LNCAP (cell line): ENCODE data around the gene BNIP5.

ENCODE experiments used
- CTCF ChIP-seq: fragments of 450-650 bp; IDR thresholded peaks from 2 replicates; pipeline ENCODE4 v1.5.1; 2017; ENCODE audit warnings: mild to moderate bottlenecking

BNIP5 gene

GRCh38 chr6:36378243-36378920 lies 41.7 kb upstream of the BNIP5 start:
- TF ChIP-seq CTCF = no peak

DNA sequence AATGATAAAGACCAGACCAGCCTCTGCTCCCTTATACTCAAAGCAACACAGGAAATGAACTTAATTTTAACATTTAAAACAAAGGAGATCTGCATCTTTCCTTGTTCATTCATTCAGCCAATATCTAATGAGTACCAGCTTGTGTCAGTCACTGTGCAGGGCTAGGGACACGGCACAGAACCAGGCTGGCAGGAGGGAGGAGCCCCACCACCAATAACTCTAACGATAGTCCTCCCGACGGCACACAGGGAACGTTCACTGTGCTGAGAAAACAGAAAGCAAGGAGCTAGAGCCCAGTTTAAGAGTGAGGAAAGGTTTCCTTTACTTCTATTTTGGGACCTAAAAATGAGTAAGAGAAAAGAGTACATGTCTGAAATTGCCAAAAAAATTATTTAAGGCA lies 40.9 kb upstream of the BNIP5 start:
- TF ChIP-seq CTCF = no peak

DNA sequence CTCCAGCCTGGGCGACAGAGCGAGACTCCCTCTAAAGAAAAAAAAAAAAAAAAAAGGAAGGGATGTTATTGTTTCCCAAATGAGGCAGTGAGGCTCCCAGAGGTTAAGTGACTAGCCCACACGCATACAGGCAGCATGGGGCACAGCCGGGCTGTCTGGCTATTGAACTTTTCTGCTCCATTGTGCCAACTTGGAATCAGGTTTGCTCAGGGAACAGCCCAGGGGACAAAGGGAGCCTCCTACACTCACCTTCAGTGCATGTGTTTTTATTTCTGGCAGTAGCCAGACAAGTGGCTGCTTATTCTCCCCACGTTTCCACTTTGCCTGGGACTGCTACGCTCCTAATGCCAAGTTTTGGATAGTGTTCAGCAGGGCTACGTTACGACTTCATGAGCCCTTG lies 40.1 kb upstream of the BNIP5 start:
- TF ChIP-seq CTCF = no peak

GRCh38 chr6:36376183-36376582 lies 39.5 kb upstream of the BNIP5 start:
- no peak for TF ChIP-seq CTCF

DNA sequence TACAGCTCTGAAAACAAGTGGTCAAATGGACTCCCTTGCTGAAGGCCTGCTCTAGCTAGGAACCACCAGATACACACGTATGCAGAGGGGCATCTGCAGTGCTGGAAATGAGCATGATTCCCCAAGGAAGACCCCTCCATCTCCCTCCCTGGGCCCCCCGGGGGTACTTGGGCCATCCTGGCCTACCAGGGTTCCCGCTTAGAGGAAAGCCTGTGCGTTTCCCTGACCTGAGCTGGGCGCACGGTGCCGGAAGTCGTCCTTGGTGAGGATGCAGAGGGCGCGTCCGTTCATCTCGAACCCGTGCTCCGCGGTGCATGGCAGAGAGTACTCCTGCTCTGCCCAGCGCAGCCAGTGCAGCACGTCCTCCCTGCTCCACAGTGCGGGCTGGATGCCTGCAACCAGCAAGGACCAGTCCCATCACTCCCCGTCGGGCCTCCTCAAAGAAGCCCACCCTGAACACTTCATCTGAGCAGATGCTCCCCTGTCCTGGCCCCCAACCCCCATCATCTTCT lies 39.0 kb upstream of the BNIP5 start:
- TF ChIP-seq CTCF = no peak

DNA sequence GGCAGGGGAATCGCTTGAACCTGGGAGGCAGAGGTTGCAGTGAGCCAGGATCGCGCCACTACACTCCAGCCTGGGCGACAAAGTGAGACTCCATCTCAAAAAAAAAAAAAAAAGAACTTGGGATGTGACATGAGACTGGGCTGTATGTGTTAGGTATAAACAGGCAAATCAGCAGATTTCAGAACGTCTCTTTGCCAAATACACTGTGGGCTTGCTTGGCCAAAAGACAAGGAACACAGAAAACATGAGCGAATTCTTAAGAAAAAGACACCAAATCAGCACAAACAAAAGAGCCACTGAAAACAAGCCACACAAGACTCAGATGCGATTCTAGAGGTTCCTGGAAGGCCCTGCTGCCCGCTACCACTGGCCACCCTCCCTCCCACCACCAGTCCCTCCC lies 38.3 kb upstream of the BNIP5 start:
- TF ChIP-seq CTCF = no peak

DNA sequence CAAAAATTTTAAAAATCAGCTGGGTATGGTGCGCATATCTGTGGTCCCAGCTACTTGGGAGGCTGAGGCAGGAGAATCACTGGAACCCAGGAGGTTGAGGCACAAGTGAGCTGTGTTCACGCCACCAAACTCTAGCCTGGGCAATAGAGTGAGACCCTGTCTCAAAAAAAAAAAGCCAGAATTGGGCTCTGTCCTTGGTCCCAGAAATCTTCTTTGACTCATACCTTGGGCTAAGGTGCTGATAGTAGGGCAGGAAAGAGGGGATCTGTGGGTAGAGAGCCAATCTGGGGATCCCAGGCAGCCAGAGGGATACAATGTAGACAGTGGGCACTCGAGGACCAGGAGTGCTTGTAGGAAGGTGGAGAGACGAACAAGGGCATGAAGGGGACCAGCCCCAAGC lies 37.5 kb upstream of the BNIP5 start:
- no peak for TF ChIP-seq CTCF
